IMR-90 (cell line): ENCODE data around the gene RFX3.

Experiments
- CEBPB ChIP-seq: IDR thresholded peaks from 2 replicates; pipeline ENCODE4 v1.6.1; 2012; ENCODE audit warnings: low read depth, low read length, improper control_type of control experiment
- MXI1 ChIP-seq: IDR thresholded peaks from 2 replicates; pipeline ENCODE4 v1.6.1; 2012; ENCODE audit warnings: low read depth, mild to moderate bottlenecking, low read length, moderate library complexity, borderline replicate concordance
- POLR2A ChIP-seq: IDR thresholded peaks from 2 replicates; pipeline ENCODE4 v1.6.1; 2012; ENCODE audit warnings: mild to moderate bottlenecking, low read depth, low read length
- RAD21 ChIP-seq: IDR thresholded peaks from 2 replicates; pipeline ENCODE4 v1.6.1; 2012; ENCODE audit warnings: low read length, improper control_type of control experiment
- TF ChIP-seq, protein P1 (sequence below): conservative IDR thresholded peaks from 2 replicates; pipeline ENCODE4 v1.5.1; 2012; ENCODE audit warnings: mild to moderate bottlenecking, low read depth, low read length, improper control_type of control experiment

DNA sequence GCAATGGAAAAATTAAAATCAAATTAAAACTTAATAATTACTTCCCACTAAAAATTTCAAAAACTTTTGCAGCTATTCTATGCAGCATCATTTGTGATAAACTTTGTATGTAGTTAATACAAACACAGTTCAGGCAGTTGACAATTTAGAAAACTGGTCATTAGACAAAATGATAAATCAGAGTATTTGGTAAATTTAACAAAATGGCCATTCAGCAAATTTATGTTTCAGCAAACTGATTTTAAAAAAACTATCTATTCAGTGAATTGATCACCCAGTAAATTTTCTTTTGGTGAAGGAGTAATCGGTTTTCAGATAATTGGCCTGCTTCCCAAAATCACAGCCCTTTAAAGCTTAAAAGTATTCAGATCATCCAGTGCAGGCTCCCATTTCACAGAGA lies 116.3 kb downstream of the RFX3 start:
- TF ChIP-seq POLR2A (no peak), RAD21 (no peak), CEBPB (no peak), MXI1 (no peak)
- TF ChIP-seq, protein P1, sequence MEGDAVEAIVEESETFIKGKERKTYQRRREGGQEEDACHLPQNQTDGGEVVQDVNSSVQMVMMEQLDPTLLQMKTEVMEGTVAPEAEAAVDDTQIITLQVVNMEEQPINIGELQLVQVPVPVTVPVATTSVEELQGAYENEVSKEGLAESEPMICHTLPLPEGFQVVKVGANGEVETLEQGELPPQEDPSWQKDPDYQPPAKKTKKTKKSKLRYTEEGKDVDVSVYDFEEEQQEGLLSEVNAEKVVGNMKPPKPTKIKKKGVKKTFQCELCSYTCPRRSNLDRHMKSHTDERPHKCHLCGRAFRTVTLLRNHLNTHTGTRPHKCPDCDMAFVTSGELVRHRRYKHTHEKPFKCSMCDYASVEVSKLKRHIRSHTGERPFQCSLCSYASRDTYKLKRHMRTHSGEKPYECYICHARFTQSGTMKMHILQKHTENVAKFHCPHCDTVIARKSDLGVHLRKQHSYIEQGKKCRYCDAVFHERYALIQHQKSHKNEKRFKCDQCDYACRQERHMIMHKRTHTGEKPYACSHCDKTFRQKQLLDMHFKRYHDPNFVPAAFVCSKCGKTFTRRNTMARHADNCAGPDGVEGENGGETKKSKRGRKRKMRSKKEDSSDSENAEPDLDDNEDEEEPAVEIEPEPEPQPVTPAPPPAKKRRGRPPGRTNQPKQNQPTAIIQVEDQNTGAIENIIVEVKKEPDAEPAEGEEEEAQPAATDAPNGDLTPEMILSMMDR: no peak
